ENCODE results near the gene DRD2.

Gene DRD2

DNA sequence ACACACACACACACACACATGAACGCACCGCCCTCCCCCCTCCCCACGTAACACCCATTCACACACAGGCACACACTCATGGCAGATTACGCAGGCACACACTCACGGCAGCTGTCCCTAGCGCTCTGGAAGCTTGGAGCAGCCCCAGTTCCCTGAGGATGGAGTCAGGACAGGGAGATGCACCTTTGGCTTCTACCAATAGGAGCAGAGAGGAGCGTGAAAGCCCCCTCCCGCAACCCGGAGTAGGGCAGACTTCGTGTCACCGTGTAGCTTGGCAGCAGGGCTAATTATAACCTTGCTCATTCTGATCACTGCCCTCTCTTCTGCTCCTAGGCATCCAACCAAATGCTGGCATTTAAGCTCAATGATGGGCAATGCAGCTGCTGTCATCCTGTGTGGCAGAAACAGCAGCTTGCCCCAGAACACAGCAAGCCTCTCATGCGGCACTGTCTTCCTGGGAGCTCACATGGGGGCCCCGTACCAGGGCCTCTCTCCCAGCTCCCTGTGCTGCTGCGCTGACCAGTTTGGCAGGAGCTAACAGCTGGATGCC lies 55.7 kb downstream of the DRD2 start:
- no peaks in the 10 kb centered on the region for H3K27me3 ChIP-seq (ENCODE audit: low read length)
- TF ChIP-seq, protein P1, sequence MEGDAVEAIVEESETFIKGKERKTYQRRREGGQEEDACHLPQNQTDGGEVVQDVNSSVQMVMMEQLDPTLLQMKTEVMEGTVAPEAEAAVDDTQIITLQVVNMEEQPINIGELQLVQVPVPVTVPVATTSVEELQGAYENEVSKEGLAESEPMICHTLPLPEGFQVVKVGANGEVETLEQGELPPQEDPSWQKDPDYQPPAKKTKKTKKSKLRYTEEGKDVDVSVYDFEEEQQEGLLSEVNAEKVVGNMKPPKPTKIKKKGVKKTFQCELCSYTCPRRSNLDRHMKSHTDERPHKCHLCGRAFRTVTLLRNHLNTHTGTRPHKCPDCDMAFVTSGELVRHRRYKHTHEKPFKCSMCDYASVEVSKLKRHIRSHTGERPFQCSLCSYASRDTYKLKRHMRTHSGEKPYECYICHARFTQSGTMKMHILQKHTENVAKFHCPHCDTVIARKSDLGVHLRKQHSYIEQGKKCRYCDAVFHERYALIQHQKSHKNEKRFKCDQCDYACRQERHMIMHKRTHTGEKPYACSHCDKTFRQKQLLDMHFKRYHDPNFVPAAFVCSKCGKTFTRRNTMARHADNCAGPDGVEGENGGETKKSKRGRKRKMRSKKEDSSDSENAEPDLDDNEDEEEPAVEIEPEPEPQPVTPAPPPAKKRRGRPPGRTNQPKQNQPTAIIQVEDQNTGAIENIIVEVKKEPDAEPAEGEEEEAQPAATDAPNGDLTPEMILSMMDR (IDR thresholded peaks at IDR 0.05; ENCODE audit: insufficient read depth, low read length, poor library complexity, severe bottlenecking): no peak
- no peak for TF ChIP-seq EZH2phosphoT487 (conservative IDR thresholded peaks at IDR 0.05; ENCODE audit: low read length)

DNA sequence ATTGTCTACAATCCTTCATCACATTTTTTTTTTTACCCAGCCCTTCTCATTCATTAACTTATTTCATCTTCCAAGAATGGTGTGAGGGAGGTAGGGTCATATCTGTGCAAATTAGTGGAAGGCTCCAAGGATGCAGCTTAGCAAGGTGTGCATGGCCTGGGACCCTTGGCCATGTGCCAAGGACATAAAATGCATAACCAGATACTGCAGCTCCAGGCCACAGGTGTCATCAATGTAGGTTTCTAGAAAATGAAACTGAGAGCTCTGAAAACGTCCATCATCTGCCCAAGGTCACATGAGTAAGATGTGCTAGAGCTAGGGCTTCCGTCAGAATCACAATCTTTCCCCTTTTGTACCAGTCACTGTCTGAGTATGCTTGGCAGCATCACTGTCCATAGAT lies 57.8 kb downstream of the DRD2 start:
- Histone ChIP-seq H3K4me3 (ENCODE audit: insufficient read depth, low read length, poor library complexity, severe bottlenecking) (no peak overlapping the region), H3K27ac (ENCODE audit: low read depth, low read length) (no peak overlapping the region), H4K20me1 (ENCODE audit: low read depth, low read length) (no peaks in the 10 kb centered on the region), H3K27me3 (ENCODE audit: low read length) (no peaks in the 10 kb centered on the region), H3K36me3 (ENCODE audit: low read length) (no peaks in the 10 kb centered on the region), H3K79me2 (ENCODE audit: insufficient read depth, low read length) (no peaks in the 10 kb centered on the region), H3K9me2 (replicated peaks; ENCODE audit: insufficient read depth, low read length) (no peaks in the 10 kb centered on the region), H3K9ac (ENCODE audit: low read length) (no peak overlapping the region), H2AFZ (ENCODE audit: low read depth, low read length, severe bottlenecking) (no peak overlapping the region), H3K4me2 (ENCODE audit: low read depth, low read length, poor library complexity, severe bottlenecking) (no peak overlapping the region), H3K9me3 (ENCODE audit: insufficient read depth, low read length) (no peaks in the 10 kb centered on the region), H3F3A (ENCODE audit: insufficient read depth) (no peaks in the 10 kb centered on the region)
- TF ChIP-seq, protein P1 (IDR thresholded peaks at IDR 0.05; ENCODE audit: insufficient read depth, low read length, poor library complexity, severe bottlenecking): no peak
- no peak for TF ChIP-seq EZH2phosphoT487 (conservative IDR thresholded peaks at IDR 0.05; ENCODE audit: low read length)

More for the DNA sequence above, 55.7 kb downstream of the DRD2 start:
- H3K4me2 ChIP-seq (ENCODE audit: low read depth, low read length, poor library complexity, severe bottlenecking): no peak overlapping the region
- no peak overlapping the region for H3K27ac ChIP-seq (ENCODE audit: low read depth, low read length)
- no peak overlapping the region for H2AFZ ChIP-seq (ENCODE audit: low read depth, low read length, severe bottlenecking)
- H3K9me3 ChIP-seq (ENCODE audit: insufficient read depth, low read length): no peaks in the 10 kb centered on the region
- no peaks in the 10 kb centered on the region for H3K79me2 ChIP-seq (ENCODE audit: insufficient read depth, low read length)
- no peaks in the 10 kb centered on the region for H3K9me2 ChIP-seq (replicated peaks; ENCODE audit: insufficient read depth, low read length)
- no peak overlapping the region for H3K4me3 ChIP-seq (ENCODE audit: insufficient read depth, low read length, poor library complexity, severe bottlenecking)
- no peaks in the 10 kb centered on the region for H4K20me1 ChIP-seq (ENCODE audit: low read depth, low read length)
- no peak overlapping the region for H3K9ac ChIP-seq (ENCODE audit: low read length)
- no peaks in the 10 kb centered on the region for H3F3A ChIP-seq (ENCODE audit: insufficient read depth)
- no peaks in the 10 kb centered on the region for H3K36me3 ChIP-seq (ENCODE audit: low read length)

DNA sequence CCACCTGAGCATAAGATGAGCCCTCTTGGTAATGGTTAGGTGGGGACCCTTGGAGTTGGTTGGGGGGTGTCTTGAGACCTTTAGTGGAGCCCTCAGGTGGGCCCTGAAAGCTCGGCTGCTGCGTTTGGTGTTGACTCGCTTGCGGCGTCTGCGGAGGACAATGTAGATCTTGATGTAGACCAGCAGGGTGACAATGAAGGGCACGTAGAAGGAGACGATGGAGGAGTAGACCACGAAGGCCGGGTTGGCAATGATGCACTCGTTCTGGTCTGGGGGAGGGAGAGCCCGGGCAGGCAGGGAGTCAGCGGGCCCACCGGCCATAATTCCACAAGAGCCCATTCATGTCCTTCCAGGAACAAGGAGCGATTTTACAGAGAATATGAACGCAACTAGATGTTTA lies 59.9 kb downstream of the DRD2 start:
- Histone ChIP-seq H3K9me2 (replicated peaks; ENCODE audit: insufficient read depth, low read length) (no peaks in the 10 kb centered on the region), H3K36me3 (ENCODE audit: low read length) (no peaks in the 10 kb centered on the region), H3K9ac (ENCODE audit: low read length) (no peak overlapping the region), H3F3A (ENCODE audit: insufficient read depth) (no peaks in the 10 kb centered on the region), H3K4me2 (ENCODE audit: low read depth, low read length, poor library complexity, severe bottlenecking) (no peak overlapping the region), H4K20me1 (ENCODE audit: low read depth, low read length) (no peaks in the 10 kb centered on the region), H3K9me3 (ENCODE audit: insufficient read depth, low read length) (no peaks in the 10 kb centered on the region), H3K27me3 (ENCODE audit: low read length) (no peaks in the 10 kb centered on the region), H2AFZ (ENCODE audit: low read depth, low read length, severe bottlenecking) (no peak overlapping the region), H3K27ac (ENCODE audit: low read depth, low read length) (no peak overlapping the region), H3K4me3 (ENCODE audit: insufficient read depth, low read length, poor library complexity, severe bottlenecking) (no peak overlapping the region), H3K79me2 (ENCODE audit: insufficient read depth, low read length) (no peaks in the 10 kb centered on the region)
- TF ChIP-seq EZH2phosphoT487 (conservative IDR thresholded peaks at IDR 0.05; ENCODE audit: low read length): no peak
- TF ChIP-seq, protein P1 (IDR thresholded peaks at IDR 0.05; ENCODE audit: insufficient read depth, low read length, poor library complexity, severe bottlenecking): no peak
